DOHH2 (cell line): ENCODE data around the gene CFAP46.
"Not testable (repeated sequence)": the region's sequence is repeated elsewhere in the genome, so short reads cannot be mapped to it uniquely, and the experiment has no call there.

Experiments
- CTCF ChIP-seq: fragments of 200-600 bp; sonication (generic); IDR thresholded peaks from one replicate; pipeline ENCODE4 v1.5.1; 2014; ENCODE audit warnings: antibody characterized with exemption, mild to moderate bottlenecking, low read depth, low read length; ENCODE audit not compliant: poor library complexity, severe bottlenecking
- EZH2phosphoT487 ChIP-seq: fragments of 200-600 bp; sonication (generic); IDR thresholded peaks from 2 replicates; pipeline ENCODE4 v1.6.1; 2017; ENCODE audit warnings: borderline replicate concordance, mild to moderate bottlenecking, antibody characterized with exemption, low read length, moderate library complexity, mixed read lengths

GRCh38 chr10:132931258-132932250 lies 10.8 kb downstream of the CFAP46 start:
- not testable (repeated sequence) for TF ChIP-seq EZH2phosphoT487, CTCF
